NCI-H446 (cell line): ENCODE measurements around the gene ESRRB.
"Not testable (repeated sequence)": the region's sequence is repeated elsewhere in the genome, so short reads cannot be mapped to it uniquely, and the experiment has no call there.

Experiments
- DNase-seq, 2 experiments: peaks; one replicate each; lab custom pipeline; 2025; lab: John Stamatoyannopoulos, UW

The ESRRB gene

GRCh38 chr14:76497550-76498462, 121.9 kb downstream of the ESRRB start:
- DNase-seq = no peak

- DNase-seq = no peak
Observed at GRCh38 chr14:76498463-76498935, 122.6 kb downstream of the ESRRB start.

GRCh38 chr14:76498976-76499375, 123.0 kb downstream of the ESRRB start:
- no peak for DNase-seq

DNA sequence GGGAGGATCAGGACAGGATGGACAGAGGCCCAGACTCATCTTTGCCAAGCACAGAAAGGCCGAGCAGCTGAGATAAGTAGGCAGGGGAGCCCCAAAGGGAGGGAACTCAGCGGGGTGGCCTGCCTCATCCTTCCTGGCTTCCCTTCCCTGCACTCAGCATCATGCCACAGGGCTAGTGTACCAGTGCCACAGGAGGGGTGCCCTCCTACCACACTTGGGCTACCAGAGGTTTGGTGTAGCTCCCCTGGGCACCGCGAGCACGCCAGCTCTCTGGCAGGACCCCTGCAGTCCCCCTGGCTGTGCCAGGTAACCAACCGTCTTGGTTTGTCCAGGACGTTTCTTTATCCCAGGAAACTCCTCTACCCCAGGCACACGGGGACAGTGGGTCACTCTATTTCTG, 123.5 kb downstream of the ESRRB start:
- DNase-seq = no peak

DNA sequence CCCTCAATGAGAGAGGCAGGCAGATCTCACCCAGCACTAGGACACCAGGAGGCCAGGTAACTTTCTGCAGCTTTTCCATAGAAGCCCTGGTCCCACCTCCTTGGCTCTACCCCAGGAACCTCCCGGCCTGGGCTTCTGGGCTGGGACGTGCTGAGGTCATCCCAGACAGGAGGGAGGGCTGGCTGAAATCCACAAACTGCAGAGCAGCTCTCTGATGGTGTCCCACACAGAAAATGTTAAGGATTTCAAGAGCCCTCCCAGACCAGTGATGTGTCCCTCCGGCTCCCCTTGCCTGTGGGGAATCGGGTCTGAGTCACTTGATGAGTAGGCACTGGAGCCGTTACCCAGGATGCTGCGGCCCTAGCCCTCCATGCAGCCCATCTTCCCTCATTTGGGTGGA, 124.1 kb downstream of the ESRRB start:
- no peak for DNase-seq

DNA sequence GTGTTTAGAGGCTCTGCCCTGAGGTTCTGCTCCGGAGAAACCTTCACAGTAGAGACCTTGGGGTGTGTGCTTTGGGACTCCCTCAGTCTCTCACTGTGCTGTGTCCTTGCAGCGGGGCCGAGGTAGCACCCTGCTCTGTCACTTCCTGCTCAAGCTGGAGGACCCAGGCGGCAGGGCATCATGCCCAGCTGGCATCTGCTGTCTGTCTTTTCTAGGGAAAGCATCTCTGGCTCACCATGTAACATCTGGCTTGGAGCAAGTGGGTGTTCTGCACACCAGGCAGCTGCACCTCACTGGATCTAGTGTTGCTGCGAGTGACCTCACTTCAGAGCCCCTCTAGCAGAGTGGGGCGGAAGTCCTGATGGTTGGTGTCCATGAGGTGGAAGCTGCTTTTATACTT, 124.5 kb downstream of the ESRRB start:
- peak in 1 of 2 experiments; percentile 17 for DNase-seq

DNA sequence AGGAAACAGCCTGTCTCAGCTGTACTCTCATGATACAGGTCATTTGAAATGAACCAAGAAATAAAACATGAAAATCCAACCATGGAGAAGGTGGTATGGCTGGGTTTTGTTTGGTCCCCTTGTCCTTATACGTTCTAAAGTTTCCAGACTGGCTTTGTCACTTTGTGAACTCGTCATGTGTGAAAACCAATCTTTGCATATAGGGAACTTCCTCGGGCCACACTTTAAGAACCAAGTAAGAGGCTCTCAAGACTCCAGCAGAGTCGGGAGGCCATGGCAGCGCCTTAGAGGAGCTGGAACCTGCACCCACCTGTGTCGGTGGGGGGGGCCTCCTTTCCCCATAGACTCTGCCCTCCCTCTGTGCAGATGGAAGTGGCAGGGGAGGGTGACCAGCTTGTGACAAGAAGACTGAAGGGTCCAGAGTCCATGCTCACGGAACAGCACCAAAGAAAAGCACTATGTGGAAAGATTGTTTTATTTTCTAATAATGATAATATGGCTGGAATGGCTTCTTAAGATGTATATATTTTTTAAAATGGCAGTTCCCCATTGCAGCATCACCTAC, 125.3 kb downstream of the ESRRB start:
- DNase-seq = no peak

DNA sequence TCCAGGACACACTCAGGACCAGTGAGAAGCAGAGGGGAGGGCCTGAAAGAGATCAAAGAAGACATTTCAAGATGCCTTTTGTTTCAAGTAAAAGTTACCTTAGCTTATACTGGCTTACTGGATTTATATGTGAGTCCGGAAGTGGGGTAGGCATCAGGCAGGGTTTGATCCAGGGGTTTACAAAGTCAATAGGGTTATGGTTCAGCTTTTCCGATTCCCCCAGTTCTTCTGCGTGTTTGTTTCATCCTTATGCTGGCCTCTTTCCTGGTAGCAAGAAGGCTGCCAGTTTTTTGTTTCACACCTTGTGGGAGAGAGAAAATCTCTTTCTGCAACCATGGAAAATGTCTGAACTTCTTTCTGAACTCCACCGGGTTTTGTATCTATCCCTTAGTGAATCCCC, 126.3 kb downstream of the ESRRB start:
- no peak for DNase-seq

DNA sequence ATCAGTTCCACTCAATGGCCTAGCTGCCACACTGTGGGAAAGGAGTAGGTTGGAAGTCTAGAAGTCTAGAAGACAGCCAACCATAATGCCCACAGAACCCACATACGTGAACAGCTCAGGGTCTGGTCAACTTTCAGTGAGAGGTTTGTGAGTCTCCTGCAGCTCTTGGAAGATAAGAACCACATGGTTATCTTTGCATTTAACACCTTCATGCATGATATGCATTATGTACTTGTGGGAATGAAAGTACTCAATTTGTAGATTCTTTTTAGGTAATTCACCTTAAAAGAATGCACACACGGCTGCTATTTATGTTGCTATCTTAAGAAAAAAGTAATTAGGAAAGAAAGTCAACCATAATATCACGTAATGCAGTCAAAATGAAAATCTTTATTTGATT, 126.7 kb downstream of the ESRRB start:
- no peak for DNase-seq

DNA sequence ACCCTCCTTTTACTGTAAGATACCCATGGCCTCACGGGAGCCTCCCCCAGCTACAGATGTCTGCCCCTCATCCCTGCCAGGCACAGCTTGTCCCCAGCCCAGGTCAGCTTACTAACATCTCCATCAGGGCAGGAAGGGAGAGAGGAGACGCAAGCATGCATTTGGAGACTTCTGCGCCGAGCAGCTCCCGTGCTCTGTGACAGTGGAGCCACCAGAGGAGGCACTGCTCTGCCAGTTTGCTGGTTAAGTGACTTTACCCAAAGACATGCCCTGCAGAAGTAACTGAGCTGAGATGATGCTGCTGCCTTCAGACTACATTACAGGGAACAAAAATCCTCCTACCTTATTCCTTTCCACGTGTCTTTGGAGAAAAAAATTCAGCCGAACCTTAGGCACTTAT, 133.4 kb downstream of the ESRRB start:
- DNase-seq = no peak

DNA sequence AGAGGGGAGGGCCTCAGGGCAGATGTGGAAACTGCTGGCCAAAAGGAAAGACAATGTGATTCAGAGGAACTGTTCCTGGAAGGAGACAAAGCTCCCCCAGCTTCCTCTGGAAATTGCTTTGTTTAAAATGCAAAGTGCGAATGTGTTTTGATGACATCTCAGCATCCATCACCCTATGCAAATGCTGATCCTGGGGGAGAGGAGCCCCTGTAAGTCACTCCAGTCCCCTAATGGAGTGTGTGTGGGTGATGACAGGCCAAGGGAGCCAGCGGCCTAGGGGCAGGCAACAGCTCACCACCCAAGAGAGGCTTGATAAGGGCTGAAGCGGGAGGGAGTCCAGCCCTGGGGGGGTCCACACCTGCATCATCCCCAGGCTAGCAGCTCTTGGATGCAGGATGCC, 134.2 kb downstream of the ESRRB start:
- DNase-seq = no peak

DNA sequence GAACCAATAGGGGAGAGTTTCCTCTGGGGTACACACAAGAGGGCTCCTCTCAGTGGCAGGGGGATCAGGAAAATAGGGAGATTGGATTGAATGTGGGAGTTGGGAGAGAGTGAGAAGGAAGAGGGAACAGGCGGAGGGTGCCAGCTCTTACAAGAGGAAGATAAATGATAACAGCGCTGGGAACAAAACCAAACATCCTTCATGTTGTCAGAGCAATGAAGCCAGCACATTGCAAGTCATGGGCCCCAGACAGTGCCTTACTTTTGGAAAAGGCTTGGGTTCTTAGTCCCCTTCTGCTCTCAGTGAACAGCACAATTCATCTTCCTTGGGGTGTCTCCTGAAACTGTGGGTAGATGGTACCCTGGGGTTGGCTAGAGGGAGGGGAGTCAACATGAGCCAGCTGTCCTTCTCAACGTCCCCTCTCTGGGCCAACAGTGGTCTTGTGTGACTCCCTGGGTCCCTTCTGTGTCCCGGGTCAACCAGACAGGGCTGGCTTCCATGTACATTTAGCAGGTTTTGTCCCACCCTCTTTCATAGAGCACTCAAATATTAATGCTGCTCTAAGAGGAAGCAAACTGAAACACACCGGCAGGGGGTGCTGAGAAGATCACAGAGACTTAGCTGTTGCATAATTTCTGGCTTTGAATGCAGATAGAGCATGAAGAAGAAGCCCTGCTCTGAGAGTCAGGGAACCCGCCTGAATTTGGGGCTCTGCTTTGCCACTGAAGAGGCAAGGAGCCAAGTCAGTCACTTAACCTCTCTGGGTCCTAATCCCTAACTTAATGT, 138.5 kb downstream of the ESRRB start:
- peak in 1 of 2 experiments; percentile 35 for DNase-seq

DNA sequence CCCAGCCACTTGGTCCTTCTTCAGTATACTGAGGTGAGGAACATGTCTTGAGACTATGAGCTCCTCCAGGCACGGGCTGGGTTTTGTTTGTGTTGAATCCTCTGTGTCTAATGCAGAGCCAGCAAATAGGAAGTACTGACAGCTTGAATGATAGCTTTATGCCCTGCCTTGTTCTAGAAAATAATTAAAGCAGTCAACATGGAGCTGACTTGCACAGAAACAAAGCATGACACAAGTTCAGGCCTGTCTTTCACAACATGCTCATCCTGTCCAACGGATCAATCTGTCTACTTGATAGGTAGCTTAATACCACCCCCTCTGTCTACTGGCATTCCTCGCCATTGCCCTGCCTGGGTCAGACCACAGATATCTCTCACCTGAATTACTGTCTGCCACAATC, 140.9 kb downstream of the ESRRB start:
- DNase-seq = no peak

GRCh38 chr14:76518366-76518765, 142.4 kb downstream of the ESRRB start:
- DNase-seq = no peak

- DNase-seq = no peak
Observed at GRCh38 chr14:76525106-76525821, 149.3 kb downstream of the ESRRB start.

- DNase-seq = no peak
Observed at GRCh38 chr14:76531085-76531484, 155.1 kb downstream of the ESRRB start.

DNA sequence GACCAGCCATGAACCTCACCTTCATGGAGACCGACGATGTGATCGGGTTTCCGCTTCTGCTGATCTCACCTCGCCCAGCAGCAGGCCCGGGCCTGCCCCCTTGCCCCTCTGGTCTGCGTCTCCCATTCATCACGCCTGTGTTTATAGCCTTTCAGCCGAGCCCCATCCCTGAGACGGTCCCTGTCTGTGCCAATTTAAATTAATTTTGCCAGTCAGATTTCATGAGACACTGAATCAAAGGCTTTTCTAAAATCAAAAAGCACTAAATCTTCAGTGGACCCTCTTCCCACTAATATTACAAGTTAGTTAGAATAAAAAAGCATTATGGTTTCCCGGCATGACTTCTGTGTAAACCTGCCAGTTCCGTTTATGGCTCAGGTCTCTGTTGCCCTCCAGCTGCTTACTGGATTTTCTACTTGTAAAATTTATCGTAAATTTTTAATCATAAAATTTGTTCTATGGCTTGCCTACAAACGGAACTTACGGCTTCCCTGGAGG, 155.9 kb downstream of the ESRRB start:
- DNase-seq = no peak

- not testable (repeated sequence) for DNase-seq
Observed at GRCh38 chr14:76536636-76537035, 160.7 kb downstream of the ESRRB start.

- DNase-seq = peak in 1 of 2 experiments; percentile 21
Observed at GRCh38 chr14:76537906-76538647, 162.1 kb downstream of the ESRRB start.

GRCh38 chr14:76538648-76539008, 162.7 kb downstream of the ESRRB start:
- no peak for DNase-seq

GRCh38 chr14:76539130-76539529, 163.2 kb downstream of the ESRRB start:
- DNase-seq = no peak
